ENCODE measurements around the gene KCNMA1.
"Not testable (repeated sequence)": the region's sequence is repeated elsewhere in the genome, so short reads cannot be mapped to it uniquely, and the experiment has no call there.

The KCNMA1 gene

GRCh38 chr10:77419979-77420378, 217.6 kb downstream of the KCNMA1 start:
- Histone ChIP-seq H3K9me3 (ENCODE audit: insufficient read depth, low read depth, low read length) (no peaks in the 10 kb centered on the region), H3K36me3 (ENCODE audit: insufficient read depth, low read length) (no peaks in the 10 kb centered on the region), H3K9ac (ENCODE audit: low read depth, low read length) (no peak overlapping the region), H3K4me1 (ENCODE audit: insufficient read depth, low read length) (no peaks in the 10 kb centered on the region), H3K27me3 (ENCODE audit: insufficient read depth, low read length) (no peaks in the 10 kb centered on the region), H3K27ac (ENCODE audit: low read depth, low read length) (no peak overlapping the region), H3K4me3 (ENCODE audit: low read length) (no peak overlapping the region)
- 90% methylated on average over 2 of the region's 2 CpGs for WGBS

GRCh38 chr10:77419056-77419455, 218.6 kb downstream of the KCNMA1 start:
- H3K4me1 ChIP-seq (ENCODE audit: insufficient read depth, low read length), result no peaks in the 10 kb centered on the region
- no peaks in the 10 kb centered on the region for H3K36me3 ChIP-seq (ENCODE audit: insufficient read depth, low read length)
- no peak overlapping the region for H3K9ac ChIP-seq (ENCODE audit: low read depth, low read length)
- no peak overlapping the region for H3K4me3 ChIP-seq (ENCODE audit: low read length)
- H3K27me3 ChIP-seq (ENCODE audit: insufficient read depth, low read length), result no peaks in the 10 kb centered on the region
- H3K9me3 ChIP-seq (ENCODE audit: insufficient read depth, low read depth, low read length), result no peaks in the 10 kb centered on the region
- no peak overlapping the region for H3K27ac ChIP-seq (ENCODE audit: low read depth, low read length)
- WGBS, result 92% methylated on average over 5 of the region's 5 CpGs

GRCh38 chr10:77417806-77418640, 219.6 kb downstream of the KCNMA1 start:
- Histone ChIP-seq H3K36me3 (ENCODE audit: insufficient read depth, low read length) (no peaks in the 10 kb centered on the region), H3K9me3 (ENCODE audit: insufficient read depth, low read depth, low read length) (no peaks in the 10 kb centered on the region), H3K4me1 (ENCODE audit: insufficient read depth, low read length) (no peaks in the 10 kb centered on the region), H3K4me3 (ENCODE audit: low read length) (no peak overlapping the region), H3K9ac (ENCODE audit: low read depth, low read length) (no peak overlapping the region), H3K27me3 (ENCODE audit: insufficient read depth, low read length) (no peaks in the 10 kb centered on the region), H3K27ac (ENCODE audit: low read depth, low read length) (no peak overlapping the region)
- WGBS, result 94% methylated on average over 11 of the region's 11 CpGs

- 94% methylated on average over 5 of the region's 5 CpGs for WGBS
- Histone ChIP-seq H3K36me3 (ENCODE audit: insufficient read depth, low read length) (no peaks in the 10 kb centered on the region), H3K27me3 (ENCODE audit: insufficient read depth, low read length) (no peaks in the 10 kb centered on the region), H3K4me3 (ENCODE audit: low read length) (no peak overlapping the region), H3K27ac (ENCODE audit: low read depth, low read length) (no peak overlapping the region), H3K9ac (ENCODE audit: low read depth, low read length) (no peak overlapping the region), H3K4me1 (ENCODE audit: insufficient read depth, low read length) (no peaks in the 10 kb centered on the region), H3K9me3 (ENCODE audit: insufficient read depth, low read depth, low read length) (no peaks in the 10 kb centered on the region)
Measured at GRCh38 chr10:77417359-77417758, 220.2 kb downstream of the KCNMA1 start.

- Histone ChIP-seq H3K4me1 (ENCODE audit: insufficient read depth, low read length) (no peaks in the 10 kb centered on the region), H3K9ac (ENCODE audit: low read depth, low read length) (no peak overlapping the region), H3K36me3 (ENCODE audit: insufficient read depth, low read length) (no peaks in the 10 kb centered on the region), H3K4me3 (ENCODE audit: low read length) (no peak overlapping the region), H3K27ac (ENCODE audit: low read depth, low read length) (no peak overlapping the region), H3K27me3 (ENCODE audit: insufficient read depth, low read length) (no peaks in the 10 kb centered on the region), H3K9me3 (ENCODE audit: insufficient read depth, low read depth, low read length) (no peaks in the 10 kb centered on the region)
- 83% methylated on average over 14 of the region's 14 CpGs for WGBS
Measured at GRCh38 chr10:77416311-77417135, 221.1 kb downstream of the KCNMA1 start.

- H3K4me3 ChIP-seq (ENCODE audit: low read length), result no peak overlapping the region
- H3K27ac ChIP-seq (ENCODE audit: low read depth, low read length), result no peak overlapping the region
- no peak overlapping the region for H3K9ac ChIP-seq (ENCODE audit: low read depth, low read length)
- 88% methylated on average over 6 of the region's 6 CpGs for WGBS
- H3K27me3 ChIP-seq (ENCODE audit: insufficient read depth, low read length), result no peaks in the 10 kb centered on the region
- no peaks in the 10 kb centered on the region for H3K36me3 ChIP-seq (ENCODE audit: insufficient read depth, low read length)
- no peaks in the 10 kb centered on the region for H3K4me1 ChIP-seq (ENCODE audit: insufficient read depth, low read length)
- no peaks in the 10 kb centered on the region for H3K9me3 ChIP-seq (ENCODE audit: insufficient read depth, low read depth, low read length)
Measured at GRCh38 chr10:77415313-77415960, 222.2 kb downstream of the KCNMA1 start.

- H3K4me3 ChIP-seq (ENCODE audit: low read length), result no peak overlapping the region
- WGBS, result 82% methylated on average over 7 of the region's 7 CpGs
- H3K9ac ChIP-seq (ENCODE audit: low read depth, low read length), result no peak overlapping the region
- no peak overlapping the region for H3K27ac ChIP-seq (ENCODE audit: low read depth, low read length)
- no peaks in the 10 kb centered on the region for H3K27me3 ChIP-seq (ENCODE audit: insufficient read depth, low read length)
- no peaks in the 10 kb centered on the region for H3K4me1 ChIP-seq (ENCODE audit: insufficient read depth, low read length)
- H3K36me3 ChIP-seq (ENCODE audit: insufficient read depth, low read length), result no peaks in the 10 kb centered on the region
- no peaks in the 10 kb centered on the region for H3K9me3 ChIP-seq (ENCODE audit: insufficient read depth, low read depth, low read length)
Measured at GRCh38 chr10:77413231-77413630, 224.4 kb downstream of the KCNMA1 start.

GRCh38 chr10:77412573-77413133, 225.0 kb downstream of the KCNMA1 start:
- not testable (repeated sequence) for H3K27me3 ChIP-seq (ENCODE audit: insufficient read depth, low read length); H3K9me3 ChIP-seq (ENCODE audit: insufficient read depth, low read depth, low read length); H3K9ac ChIP-seq (ENCODE audit: low read depth, low read length); H3K4me3 ChIP-seq (ENCODE audit: low read length); H3K27ac ChIP-seq (ENCODE audit: low read depth, low read length); H3K4me1 ChIP-seq (ENCODE audit: insufficient read depth, low read length); H3K36me3 ChIP-seq (ENCODE audit: insufficient read depth, low read length)
- WGBS, result 92% methylated on average over 8 of the region's 8 CpGs

- 91% methylated on average over 11 of the region's 11 CpGs for WGBS
- Histone ChIP-seq H3K4me1 (ENCODE audit: insufficient read depth, low read length) (peaks cover 5% of the 10 kb centered on the region; the same call in 1 of the 2 replicates), H3K27me3 (ENCODE audit: insufficient read depth, low read length) (no peaks in the 10 kb centered on the region), H3K9me3 (ENCODE audit: insufficient read depth, low read depth, low read length) (no peaks in the 10 kb centered on the region), H3K9ac (ENCODE audit: low read depth, low read length) (no peak overlapping the region), H3K27ac (ENCODE audit: low read depth, low read length) (no peak overlapping the region), H3K36me3 (ENCODE audit: insufficient read depth, low read length) (no peaks in the 10 kb centered on the region), H3K4me3 (ENCODE audit: low read length) (no peak overlapping the region)
Measured at GRCh38 chr10:77411805-77412204, 225.8 kb downstream of the KCNMA1 start.

- Histone ChIP-seq H3K9ac (ENCODE audit: low read depth, low read length) (no peak overlapping the region), H3K4me3 (ENCODE audit: low read length) (no peak overlapping the region), H3K36me3 (ENCODE audit: insufficient read depth, low read length) (no peaks in the 10 kb centered on the region), H3K4me1 (ENCODE audit: insufficient read depth, low read length) (peaks cover 12% of the 10 kb centered on the region), H3K9me3 (ENCODE audit: insufficient read depth, low read depth, low read length) (no peaks in the 10 kb centered on the region), H3K27ac (ENCODE audit: low read depth, low read length) (no peak overlapping the region), H3K27me3 (ENCODE audit: insufficient read depth, low read length) (no peaks in the 10 kb centered on the region)
- WGBS, result 86% methylated on average over 9 of the region's 9 CpGs
Measured at GRCh38 chr10:77410523-77410922, 227.1 kb downstream of the KCNMA1 start.

All from HUES64 (cell line).